K562 (cell line): ENCODE results near the gene BMPER. TPM values are rescaled to one million over a fixed set of nuclear protein-coding genes. Genes with fewer than 3 reads are reported as not detected.

Experiments used
- ATAC-seq: fragments of 200-7000 bp; cut with Tn5 transposase; 3 replicates; pipeline ENCODE4 v1.9.1; 2020; ENCODE audit warnings: moderate library complexity
- BruUV-seq: library from RNA; stranded (reverse); fragments of 400-500 nt; replicated peaks from 2 replicates; lab custom pipeline; 2021; lab: Mats Ljungman, UMichigan
- CTCF ChIA-PET: fragments of 300-600 bp; formaldehyde crosslinking; extraction: SDS; loops from one replicate; lab custom pipeline; 2021; ENCODE audit warnings: low intra/inter-chr PET ratio; lab: Yijun Ruan, JAX
- POLR2A ChIA-PET: fragments of 300-600, 350-650 bp; sonication (Branson Sonifier 250); formaldehyde crosslinking; extraction: SDS; loops from one replicate; lab custom pipeline; 2021; ENCODE audit warnings: antibody characterized with exemption, inconsistent platforms; lab: Yijun Ruan, JAX
- DNase-seq, 4 experiments: peaks; one replicate each; pipeline versions ENCODE4 v3.0.0 to v3.0.0-alpha.2; 2011 to 2018; ENCODE audit warnings: low spot score in 3 of 4, mixed read lengths in 3 of 4; ENCODE audit errors: extremely low read depth in 1 of 4
- FAIRE-seq: peaks from 2 replicates; lab custom pipeline; 2011; peaks lifted over from hg19 to GRCh38; lab: Jason Lieb, UNC
- H2AFZ ChIP-seq: 2 replicates; pipeline ENCODE4 v1.6.0; 2011; ENCODE audit warnings: low read depth, low read length, control low read depth, inconsistent platforms
- H3K27ac ChIP-seq: fragments of 200-600 bp; 3 replicates; pipeline ENCODE4 v1.8.0; 2011; ENCODE audit warnings: low read depth, mild to moderate bottlenecking, control low read depth, inconsistent platforms, low read length, moderate library complexity, mixed read lengths; ENCODE audit errors: extremely low read depth
- H3K27me3 ChIP-seq, 2 experiments: fragments of 300-600 bp in 1 of 2; 2 replicates in 1 of 2; 3 replicates in 1 of 2; pipeline versions ENCODE4 v1.6.0 to v1.8.0; 2011; ENCODE audit warnings: inconsistent platforms in 2 of 2, low read length in 2 of 2, mild to moderate bottlenecking in 1 of 2, mixed read lengths in 1 of 2, moderate library complexity in 1 of 2; ENCODE audit not compliant: control insufficient read depth in 2 of 2, insufficient read depth in 2 of 2
- H3K36me3 ChIP-seq: fragments of 300-600 bp; 3 replicates; pipeline ENCODE4 v1.8.0; 2011; ENCODE audit warnings: mild to moderate bottlenecking, low read length, inconsistent platforms; ENCODE audit not compliant: control insufficient read depth, insufficient read depth
- H3K4me1 ChIP-seq, 2 experiments: fragments of 200-600 bp in 1 of 2; replicated peaks in 1 of 2; 2 replicates in 1 of 2; 3 replicates in 1 of 2; pipeline versions ENCODE4 v1.5.1 to v1.8.0; 2011; ENCODE audit warnings: inconsistent platforms in 2 of 2, low read length in 2 of 2, mild to moderate bottlenecking in 1 of 2, mixed read lengths in 1 of 2, moderate library complexity in 1 of 2; ENCODE audit not compliant: control insufficient read depth in 2 of 2, insufficient read depth in 2 of 2
- H3K4me2 ChIP-seq: 2 replicates; pipeline ENCODE4 v1.6.1; 2011; ENCODE audit warnings: low read length, control low read depth, inconsistent platforms, mixed read lengths; ENCODE audit not compliant: insufficient read depth
- H3K4me3 ChIP-seq: fragments of 200-600 bp; sonication (generic), shearing (Covaris generic); 2 replicates; pipeline ENCODE4 v1.5.1; 2016; ENCODE audit warnings: control low read depth, inconsistent platforms
- H3K79me2 ChIP-seq: fragments of 200-600 bp; 3 replicates; pipeline ENCODE4 v1.8.0; 2011; ENCODE audit warnings: low read length, inconsistent platforms; ENCODE audit not compliant: control insufficient read depth, insufficient read depth
- H3K9ac ChIP-seq, 2 experiments: 2 replicates each; pipeline versions ENCODE4 v1.6.0 to v1.6.1; 2011; ENCODE audit warnings: low read depth in 2 of 2, low read length in 2 of 2, control low read depth in 1 of 2, inconsistent platforms in 1 of 2, mild to moderate bottlenecking in 1 of 2, mixed read lengths in 1 of 2; ENCODE audit not compliant: insufficient read depth in 1 of 2
- H3K9me1 ChIP-seq: one replicate; pipeline ENCODE4 v1.6.0; 2011; ENCODE audit warnings: inconsistent platforms, mild to moderate bottlenecking, low read length, moderate library complexity; ENCODE audit not compliant: control insufficient read depth, insufficient read depth
- H3K9me3 ChIP-seq: replicated peaks from 2 replicates; pipeline ENCODE4 v1.5.1; 2011; ENCODE audit warnings: low read depth, low read length, inconsistent platforms; ENCODE audit not compliant: control insufficient read depth, insufficient read depth
- H4K20me1 ChIP-seq: replicated peaks from 2 replicates; pipeline ENCODE4 v1.6.1; 2011; ENCODE audit warnings: low read length, inconsistent platforms, mixed read lengths; ENCODE audit not compliant: control insufficient read depth, insufficient read depth
- CBX8 ChIP-seq: fragments of 200-600 bp; sonication (generic); IDR thresholded peaks from 2 replicates; pipeline ENCODE4 v1.6.1; 2012; ENCODE audit warnings: borderline replicate concordance, mixed run types, low read depth, mild to moderate bottlenecking, moderate library complexity, mixed read lengths, low read length, control low read depth, inconsistent platforms; ENCODE audit not compliant: poor library complexity, severe bottlenecking; ENCODE audit errors: extremely low read depth
- CLOCK ChIP-seq: fragments of 250-450 bp; sonication (Bioruptor Pico); IDR thresholded peaks from 2 replicates; pipeline ENCODE4 v1.4.0; 2020; ENCODE audit warnings: mild to moderate bottlenecking, moderate library complexity, borderline replicate concordance
- CTCFL ChIP-seq: IDR thresholded peaks from 2 replicates; pipeline ENCODE4 v1.6.1; 2011; ENCODE audit warnings: borderline replicate concordance, low read depth, mild to moderate bottlenecking, moderate library complexity, low read length; ENCODE audit not compliant: insufficient read depth, poor library complexity, severe bottlenecking
- MAX ChIP-seq: sonication (generic); formaldehyde crosslinking; IDR thresholded peaks from 2 replicates; pipeline ENCODE4 v1.9.0; 2022; ENCODE audit warnings: mild to moderate bottlenecking, missing genetic modification reagents
- NFE2L1 ChIP-seq: fragments of 450-650 bp; IDR thresholded peaks from 2 replicates; pipeline ENCODE4 v1.6.1; 2016; ENCODE audit warnings: missing genetic modification characterization, low read depth, mild to moderate bottlenecking, missing compliant biosample characterization, moderate library complexity, borderline replicate concordance
- SNRNP70 ChIP-seq: fragments of 200-400 bp; formaldehyde crosslinking; optimal IDR thresholded peaks from 2 replicates; pipeline ENCODE3; 2017; ENCODE audit warnings: low read depth, low read length
- ZNF217 ChIP-seq: sonication (generic); formaldehyde crosslinking; IDR thresholded peaks from 2 replicates; pipeline ENCODE4 v1.8.0; 2022; ENCODE audit warnings: mild to moderate bottlenecking, missing genetic modification reagents
- ZNF239 ChIP-seq: fragments of 250-450 bp; sonication (Bioruptor Pico); IDR thresholded peaks from 2 replicates; pipeline ENCODE4 v1.4.0; 2020; ENCODE audit warnings: mild to moderate bottlenecking
- WGBS: fragments of 100-300 bp; shearing (Covaris generic); methylation state at CpG from one replicate; pipeline ENCODE4 v1.1.6; 2016; ENCODE audit warnings: low coverage, mixed read lengths; ENCODE audit not compliant: insufficient coverage; ENCODE audit errors: missing lambda C conversion rate; 5-methylcytosine and 5-hydroxymethylcytosine counted together
- in situ Hi-C: fragments of 300-500 bp; cut with MboI; formaldehyde crosslinking; loops from 4 replicates; pipeline ENCODE4 v1.15.0; 2018; ENCODE audit warnings: inconsistent platforms, mixed read lengths
- intact Hi-C: fragments of 100-400 bp; cut with micrococcal nuclease; formaldehyde crosslinking; loops from 2 replicates; pipeline ENCODE4 v1.14.2; 2022
- polyA plus RNA-seq, 8 experiments: library from polyadenylated mRNA; depleted of rRNA in 4 of 8; stranded (reverse) in 5 of 8; unstranded in 3 of 8; fragments of >200 nt; fragmentation: Nextera tagmentation in 2 of 8; fragmentation: Illumina TruSeq in 1 of 8; extraction: Ambion mirVana in 2 of 8; extraction: Trizol in 1 of 8; gene quantifications; 2 replicates each; pipeline versions ENCODE4 v1.2.1 to v1.2.3, GENCODE V29; 2011 to 2014; ENCODE audit warnings: inconsistent platforms in 1 of 8, missing spikeins in 1 of 8
- total RNA-seq, 7 experiments: library from RNA; depleted of rRNA in 6 of 7; stranded (reverse); fragments of >200 nt in 6 of 7; fragmentation: Illumina TruSeq in 2 of 7; extraction: Trizol in 2 of 7; gene quantifications; 2 replicates each; pipeline versions ENCODE4 v1.2.1 to v1.2.3, GENCODE V29; 2011 to 2021; ENCODE audit warnings: low replicate concordance in 1 of 7

The BMPER gene
- total and polyA plus RNA-seq, 9 of the 15 experiments (the other 6 are each of a cell fraction or from before 2014, with no cell fraction given): not detected

GRCh38 chr7:33902746-33903145 lies 2.6 kb upstream of the BMPER start:
- no peak for FAIRE-seq

More at GRCh38 chr7:33902746-33903145, 2.6 kb upstream of the BMPER start:
- Histone ChIP-seq H3K4me2 (no peak overlapping the region), H3K9ac (no peak overlapping the region), H3K9me3 (no peaks in the 10 kb centered on the region), H3K4me3 (no peak overlapping the region), H3K27ac (no peak overlapping the region)
- 0% methylated on average over 4 of the region's 4 CpGs for whole genome bisulfite sequencing
- TF ChIP-seq NFE2L1 (tag) (no peak), CTCFL (no peak), CLOCK (CRISPR knock-in tag) (no peak), SNRNP70 (no peak), ZNF217 (CRISPR knock-in tag) (no peak), CBX8 (no peak), ZNF239 (CRISPR knock-in tag) (no peak), MAX (CRISPR knock-in tag) (no peak)
- TF ChIP-seq, all 486 proteins: peak for 0
- no peaks in the 10 kb centered on the region for H3K36me3 ChIP-seq
- H3K4me1 ChIP-seq: peaks cover 0 to 10% of the 10 kb centered on the region in 2 experiments; a peak in 2 of 5 replicates
- no peak for DNase-seq
- no peak for ATAC-seq
- ChIA-PET CTCF (no interaction called here), POLR2A (no interaction called here)
- no peaks in the 10 kb centered on the region; the same call in 1 of the 2 replicates for H4K20me1 ChIP-seq
- H2AFZ ChIP-seq: no peak overlapping the region
- in situ Hi-C loops (no loop called here), intact Hi-C loops (no loop called here)
- H3K27me3 ChIP-seq: peaks cover 0 to 14% of the 10 kb centered on the region in 2 experiments; a peak in 2 of 5 replicates
- BruUV-seq: no TSS peak
- H3K79me2 ChIP-seq: no peaks in the 10 kb centered on the region
- no peaks in the 10 kb centered on the region for H3K9me1 ChIP-seq
